Measurements from ENCODE around the gene PHLDA3. TPM values are rescaled to one million over a fixed set of nuclear protein-coding genes. Genes with fewer than 3 reads are reported as not detected.

Gene PHLDA3
- total RNA-seq: 21.2 and 31.3 TPM in 2 replicates
- long read RNA-seq: 0 reads

DNA sequence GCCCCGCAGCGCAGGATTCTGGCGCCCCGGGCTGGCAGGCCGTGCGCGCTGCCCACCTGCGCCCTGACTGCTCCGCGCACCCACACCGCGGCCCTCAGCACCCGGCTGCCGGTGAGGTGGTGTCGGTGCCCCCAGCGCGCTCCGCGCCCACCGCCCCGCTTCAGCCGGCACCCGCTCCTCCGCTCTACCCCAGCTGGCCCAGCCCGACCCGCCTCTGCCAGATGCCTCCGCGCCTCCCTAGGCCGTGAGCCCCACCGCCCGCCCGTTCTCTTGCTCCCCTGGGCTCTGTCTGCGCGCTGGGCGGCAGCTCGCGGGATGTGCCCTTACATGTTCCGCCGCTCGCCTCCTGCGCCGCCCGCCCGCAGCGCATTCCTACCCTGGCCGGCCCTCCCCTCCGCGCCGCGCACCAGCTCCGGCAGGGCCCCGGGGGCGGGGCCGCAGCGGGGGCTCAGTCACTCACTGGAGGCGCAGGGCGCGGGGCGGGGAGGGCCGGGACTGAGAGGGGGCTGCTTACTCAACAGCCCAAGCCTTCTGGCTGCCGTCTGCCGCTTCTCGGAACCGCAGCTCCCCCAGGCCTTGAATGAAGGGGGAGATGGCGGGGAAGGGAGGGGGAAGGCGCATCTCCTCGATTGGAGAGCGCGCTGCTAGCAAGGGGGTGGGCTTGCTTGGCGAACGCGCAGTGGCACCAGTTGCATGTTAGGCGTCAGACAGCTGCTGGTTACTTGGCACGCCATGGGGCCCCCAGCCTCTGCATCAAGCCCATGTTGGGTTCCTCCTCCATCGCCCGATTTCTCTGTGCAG, at the start of gene PHLDA3:
Gene PHLDA3, minus strand, starts transcription at position 345 of the 801 bp plus-strand sequence. CDS start 402 bp downstream, outside the sequence.
- DNase-seq (ENCODE audit: low spot score, unreplicated experiment): peak; percentile 73
- H3K9me3 Mint-ChIP-seq (ENCODE audit: low read depth): no peaks in the 10 kb centered on the region
- TF ChIP-seq, protein P1, sequence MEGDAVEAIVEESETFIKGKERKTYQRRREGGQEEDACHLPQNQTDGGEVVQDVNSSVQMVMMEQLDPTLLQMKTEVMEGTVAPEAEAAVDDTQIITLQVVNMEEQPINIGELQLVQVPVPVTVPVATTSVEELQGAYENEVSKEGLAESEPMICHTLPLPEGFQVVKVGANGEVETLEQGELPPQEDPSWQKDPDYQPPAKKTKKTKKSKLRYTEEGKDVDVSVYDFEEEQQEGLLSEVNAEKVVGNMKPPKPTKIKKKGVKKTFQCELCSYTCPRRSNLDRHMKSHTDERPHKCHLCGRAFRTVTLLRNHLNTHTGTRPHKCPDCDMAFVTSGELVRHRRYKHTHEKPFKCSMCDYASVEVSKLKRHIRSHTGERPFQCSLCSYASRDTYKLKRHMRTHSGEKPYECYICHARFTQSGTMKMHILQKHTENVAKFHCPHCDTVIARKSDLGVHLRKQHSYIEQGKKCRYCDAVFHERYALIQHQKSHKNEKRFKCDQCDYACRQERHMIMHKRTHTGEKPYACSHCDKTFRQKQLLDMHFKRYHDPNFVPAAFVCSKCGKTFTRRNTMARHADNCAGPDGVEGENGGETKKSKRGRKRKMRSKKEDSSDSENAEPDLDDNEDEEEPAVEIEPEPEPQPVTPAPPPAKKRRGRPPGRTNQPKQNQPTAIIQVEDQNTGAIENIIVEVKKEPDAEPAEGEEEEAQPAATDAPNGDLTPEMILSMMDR (IDR thresholded peaks at IDR 0.05; ENCODE audit: unreplicated experiment): peak; percentile 16
- peak within 1 kb of the TSS; percentile 94 for H3K27ac Mint-ChIP-seq
- H3K36me3 Mint-ChIP-seq (ENCODE audit: insufficient read depth): peaks cover 8% of the 10 kb centered on the region
- peaks cover 14% of the 10 kb centered on the region for H3K4me1 Mint-ChIP-seq (ENCODE audit: low read depth)
- H3K27me3 Mint-ChIP-seq: peaks cover 36% of the 10 kb centered on the region
- H3K4me3 Mint-ChIP-seq (ENCODE audit: low read depth): peak within 1 kb of the TSS; percentile 82

DNA sequence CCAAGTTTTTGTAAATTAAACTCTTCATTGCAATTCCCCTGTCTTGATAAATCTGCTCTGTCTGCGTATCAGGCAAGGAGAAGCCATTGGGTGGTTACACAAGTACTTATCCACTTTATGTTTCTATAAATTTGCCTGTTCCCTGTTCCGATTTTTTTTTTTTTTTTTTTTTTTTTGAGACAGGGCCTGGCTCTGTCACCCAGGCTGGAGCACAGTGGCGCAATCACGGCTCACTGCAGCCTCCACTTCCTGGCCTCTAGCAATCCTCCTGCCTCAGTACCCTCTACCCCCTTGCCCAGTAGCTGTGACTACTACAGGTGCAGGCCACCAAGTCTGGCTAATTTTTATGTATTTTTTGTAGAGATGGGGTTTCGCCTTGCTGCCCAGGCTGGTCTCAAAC, 49.1 kb upstream of the PHLDA3 start:
- H3K4me3 Mint-ChIP-seq (ENCODE audit: low read depth): no peak overlapping the region
- no peak for DNase-seq (ENCODE audit: low spot score, unreplicated experiment)
- H3K27me3 Mint-ChIP-seq: no peaks in the 10 kb centered on the region
- peak overlapping the region; percentile 1 for H3K27ac Mint-ChIP-seq
- no peaks in the 10 kb centered on the region for H3K9me3 Mint-ChIP-seq (ENCODE audit: low read depth)
- peaks cover 36% of the 10 kb centered on the region for H3K4me1 Mint-ChIP-seq (ENCODE audit: low read depth)
- H3K36me3 Mint-ChIP-seq (ENCODE audit: insufficient read depth): no peaks in the 10 kb centered on the region
- TF ChIP-seq, protein P1 (IDR thresholded peaks at IDR 0.05; ENCODE audit: unreplicated experiment): no peak

DNA sequence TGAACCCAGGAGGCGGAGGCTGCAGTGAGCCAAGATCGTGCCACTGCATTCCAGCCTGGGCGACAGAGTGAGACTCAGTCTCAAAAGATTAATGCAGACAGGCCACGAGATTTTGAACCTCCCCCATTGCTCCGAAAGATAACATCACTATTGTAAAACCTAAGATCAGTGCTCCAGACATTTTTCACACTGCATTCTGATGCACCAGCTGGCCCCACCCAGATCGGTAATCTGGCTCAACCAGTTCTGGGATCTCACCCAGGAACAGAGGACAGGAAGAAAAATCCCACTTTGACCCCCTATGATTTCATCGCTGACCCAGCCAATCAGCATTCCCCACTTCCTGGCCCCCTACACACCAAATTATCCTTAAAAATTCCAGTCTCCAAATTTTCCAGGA, 48.6 kb upstream of the PHLDA3 start:
- peaks cover 38% of the 10 kb centered on the region for H3K4me1 Mint-ChIP-seq (ENCODE audit: low read depth)
- H3K27me3 Mint-ChIP-seq: no peaks in the 10 kb centered on the region
- H3K4me3 Mint-ChIP-seq (ENCODE audit: low read depth): no peak overlapping the region
- H3K36me3 Mint-ChIP-seq (ENCODE audit: insufficient read depth): no peaks in the 10 kb centered on the region
- DNase-seq (ENCODE audit: low spot score, unreplicated experiment): no peak
- no peaks in the 10 kb centered on the region for H3K9me3 Mint-ChIP-seq (ENCODE audit: low read depth)
- TF ChIP-seq, protein P1 (IDR thresholded peaks at IDR 0.05; ENCODE audit: unreplicated experiment): no peak
- peak overlapping the region; percentile 1 for H3K27ac Mint-ChIP-seq

DNA sequence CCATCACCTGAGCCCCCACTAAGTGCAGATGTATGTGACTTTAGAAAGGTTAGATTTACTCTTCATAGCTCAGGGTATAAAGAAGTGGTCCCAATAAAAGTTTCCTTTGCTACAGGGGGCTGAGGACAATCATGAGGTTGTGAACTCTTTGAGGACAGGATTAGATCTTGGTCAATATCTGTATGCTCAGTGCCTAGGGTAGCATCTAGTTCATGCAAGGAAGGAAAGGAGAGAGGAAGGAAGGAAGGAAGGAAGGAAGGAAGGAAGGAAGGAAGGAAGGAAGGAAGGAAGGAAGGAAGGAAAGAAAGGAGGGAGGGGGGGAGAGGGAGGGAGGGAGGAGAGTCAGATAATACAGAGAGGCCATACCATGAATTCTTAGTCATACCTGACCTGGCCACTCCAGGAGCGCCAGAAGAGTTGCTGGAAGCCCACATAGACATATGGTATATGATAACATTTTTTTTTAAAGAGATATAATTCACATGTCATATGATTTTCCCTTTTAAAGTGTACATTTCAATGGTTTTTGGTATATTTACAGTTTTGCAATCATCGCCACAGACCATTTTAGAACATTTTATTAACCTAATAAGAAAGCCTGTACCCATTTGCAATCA, 47.6 kb upstream of the PHLDA3 start:
- no peaks in the 10 kb centered on the region for H3K27me3 Mint-ChIP-seq
- no peaks in the 10 kb centered on the region for H3K36me3 Mint-ChIP-seq (ENCODE audit: insufficient read depth)
- no peaks in the 10 kb centered on the region for H3K9me3 Mint-ChIP-seq (ENCODE audit: low read depth)
- TF ChIP-seq, protein P1 (IDR thresholded peaks at IDR 0.05; ENCODE audit: unreplicated experiment): no peak
- H3K4me3 Mint-ChIP-seq (ENCODE audit: low read depth): no peak overlapping the region
- peaks cover 45% of the 10 kb centered on the region for H3K4me1 Mint-ChIP-seq (ENCODE audit: low read depth)
- DNase-seq (ENCODE audit: low spot score, unreplicated experiment): no peak
- H3K27ac Mint-ChIP-seq: no peak overlapping the region

DNA sequence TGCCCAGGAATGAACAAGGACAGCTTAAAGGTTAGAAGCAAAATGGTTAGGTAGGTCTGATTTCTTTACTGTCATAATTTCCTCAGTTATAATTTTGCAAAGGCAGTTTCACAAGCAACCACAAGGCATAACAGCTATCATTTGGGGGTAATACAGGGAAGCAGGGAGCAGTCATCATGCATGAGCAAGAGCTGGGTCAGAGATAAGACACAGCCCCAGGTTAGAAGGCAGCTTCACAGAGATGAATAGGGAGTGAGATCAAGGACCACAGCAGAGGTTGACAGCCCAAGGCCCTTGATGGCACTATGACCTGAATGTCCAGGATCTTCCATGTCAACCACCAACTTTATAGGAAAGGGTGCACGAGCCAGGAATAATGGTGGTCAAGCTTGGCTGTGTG, 46.9 kb upstream of the PHLDA3 start:
- Mint-ChIP-seq H3K9me3 (ENCODE audit: low read depth) (no peaks in the 10 kb centered on the region), H3K4me1 (ENCODE audit: low read depth) (peaks cover 48% of the 10 kb centered on the region), H3K27ac (no peak overlapping the region), H3K4me3 (ENCODE audit: low read depth) (no peak overlapping the region), H3K36me3 (ENCODE audit: insufficient read depth) (no peaks in the 10 kb centered on the region), H3K27me3 (no peaks in the 10 kb centered on the region)
- DNase-seq (ENCODE audit: low spot score, unreplicated experiment): no peak
- TF ChIP-seq, protein P1 (IDR thresholded peaks at IDR 0.05; ENCODE audit: unreplicated experiment): no peak
